ENCODE results near the gene ARHGAP21.

DNA sequence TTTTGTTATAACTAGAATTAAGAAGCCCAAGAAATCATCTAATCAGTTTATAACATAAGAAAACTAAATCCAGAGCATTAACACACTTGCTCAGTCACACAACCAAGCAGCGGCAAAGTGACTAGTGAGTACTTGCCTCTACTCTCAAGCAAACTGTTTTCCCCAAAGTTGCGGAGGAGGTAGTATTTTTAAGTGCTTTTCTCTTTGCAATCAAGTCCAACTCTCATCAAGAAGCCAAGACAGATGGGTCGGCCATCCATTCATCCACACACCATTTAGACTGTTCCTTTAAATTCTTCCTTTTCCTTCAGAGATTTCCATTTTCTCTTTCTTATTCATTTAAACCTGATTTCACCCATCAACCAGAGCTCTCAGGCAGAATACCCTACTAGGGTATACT is 25.4 kb downstream of the ARHGAP21 start:
- no peak for TF ChIP-seq PKNOX1 (IDR thresholded peaks at IDR 0.05)
- TF ChIP-seq MAZ (CRISPR knock-in tag; conservative IDR thresholded peaks at IDR 0.05 in 1 of 2, IDR thresholded peaks at IDR 0.05 in 1 of 2) = no peak
- TF ChIP-seq, protein P1, sequence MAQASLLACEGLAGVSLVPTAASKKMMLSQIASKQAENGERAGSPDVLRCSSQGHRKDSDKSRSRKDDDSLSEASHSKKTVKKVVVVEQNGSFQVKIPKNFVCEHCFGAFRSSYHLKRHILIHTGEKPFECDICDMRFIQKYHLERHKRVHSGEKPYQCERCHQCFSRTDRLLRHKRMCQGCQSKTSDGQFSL (CRISPR knock-in tag; IDR thresholded peaks at IDR 0.05) = no peak
- TF ChIP-seq, protein P1 (tag; IDR thresholded peaks at IDR 0.05) = no peak
- TF ChIP-seq TEAD1 (CRISPR knock-in tag; IDR thresholded peaks at IDR 0.05) = no peak
- TF ChIP-seq RB1 (IDR thresholded peaks at IDR 0.05; ENCODE audit: low read depth) = no peak
